GM12892 (cell line): ENCODE data around the gene TAS2R60.

ENCODE experiments used
- POLR2A ChIP-seq: IDR thresholded peaks from 2 replicates; pipeline ENCODE4 v1.6.1; 2011; ENCODE audit warnings: low read depth, low read length, control low read depth
- POLR2AphosphoS5 ChIP-seq: IDR thresholded peaks from 2 replicates; pipeline ENCODE4 v1.6.1; 2011; ENCODE audit warnings: low read depth, low read length, control low read depth
- TAF1 ChIP-seq: IDR thresholded peaks from 2 replicates; pipeline ENCODE4 v1.6.1; 2011; ENCODE audit warnings: low read depth, mild to moderate bottlenecking, control low read depth, low read length, borderline replicate concordance

DNA sequence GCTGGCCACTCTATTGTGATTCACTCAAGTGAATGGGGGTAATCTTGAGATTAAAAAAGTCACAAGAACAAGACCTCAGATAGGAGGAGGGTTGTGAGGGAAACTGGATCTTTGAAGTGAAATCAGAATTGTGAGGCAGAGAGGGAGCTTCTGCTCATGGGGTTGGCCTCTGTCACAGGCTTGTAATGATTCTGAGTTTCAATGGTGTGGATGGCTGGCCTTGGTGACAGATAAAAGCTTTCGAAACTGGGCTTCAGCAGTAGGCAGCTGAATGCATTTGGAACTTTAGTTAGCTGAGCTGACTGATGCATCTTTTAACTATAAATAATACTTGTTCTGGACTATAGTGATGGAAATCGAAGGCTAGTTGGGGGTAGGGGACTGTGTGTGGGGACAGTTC, 12.2 kb downstream of the TAS2R60 start:
- TF ChIP-seq POLR2AphosphoS5: no peak
- no peak for TF ChIP-seq POLR2A
- no peak for TF ChIP-seq TAF1
